ENCODE measurements around the gene ALG5.

DNA sequence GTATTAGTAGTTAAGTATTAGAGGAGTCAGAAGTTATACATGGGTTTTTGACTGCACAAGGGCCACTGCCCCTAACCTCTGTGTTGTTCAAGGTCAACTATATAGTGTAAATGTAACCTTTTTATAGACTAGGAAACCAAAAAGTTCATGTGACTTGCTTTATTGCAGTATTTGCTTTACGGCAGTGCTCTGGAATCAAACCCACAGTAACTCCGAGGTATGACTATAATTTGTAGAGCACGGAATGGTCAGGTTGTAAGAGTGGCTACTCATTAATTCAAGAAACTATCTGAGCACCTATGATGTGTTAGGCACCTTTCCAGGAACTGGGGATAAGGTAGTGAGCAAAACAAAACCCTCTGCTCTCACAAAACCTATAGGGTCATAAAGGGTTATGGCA, 38.1 kb upstream of the ALG5 start:
- TF ChIP-seq EZH2phosphoT487 (IDR thresholded peaks at IDR 0.05; ENCODE audit: insufficient read depth, low read depth), result no peak
- TF ChIP-seq EZH2 (IDR thresholded peaks at IDR 0.05; ENCODE audit: insufficient read depth, poor library complexity, severe bottlenecking), result no peak
